GM21360 (cell line): ENCODE data around the gene CTIF.
A peak's percentile ranks its signal among the peaks of the same experiment; 100 is the strongest.

Experiments
- ATAC-seq: cut with Tn5 transposase; IDR thresholded peaks from one replicate; pipeline ENCODE4 v1.9.1; 2021; ENCODE audit warnings: mild to moderate bottlenecking, moderate library complexity; ENCODE audit not compliant: unreplicated experiment

Gene CTIF

DNA sequence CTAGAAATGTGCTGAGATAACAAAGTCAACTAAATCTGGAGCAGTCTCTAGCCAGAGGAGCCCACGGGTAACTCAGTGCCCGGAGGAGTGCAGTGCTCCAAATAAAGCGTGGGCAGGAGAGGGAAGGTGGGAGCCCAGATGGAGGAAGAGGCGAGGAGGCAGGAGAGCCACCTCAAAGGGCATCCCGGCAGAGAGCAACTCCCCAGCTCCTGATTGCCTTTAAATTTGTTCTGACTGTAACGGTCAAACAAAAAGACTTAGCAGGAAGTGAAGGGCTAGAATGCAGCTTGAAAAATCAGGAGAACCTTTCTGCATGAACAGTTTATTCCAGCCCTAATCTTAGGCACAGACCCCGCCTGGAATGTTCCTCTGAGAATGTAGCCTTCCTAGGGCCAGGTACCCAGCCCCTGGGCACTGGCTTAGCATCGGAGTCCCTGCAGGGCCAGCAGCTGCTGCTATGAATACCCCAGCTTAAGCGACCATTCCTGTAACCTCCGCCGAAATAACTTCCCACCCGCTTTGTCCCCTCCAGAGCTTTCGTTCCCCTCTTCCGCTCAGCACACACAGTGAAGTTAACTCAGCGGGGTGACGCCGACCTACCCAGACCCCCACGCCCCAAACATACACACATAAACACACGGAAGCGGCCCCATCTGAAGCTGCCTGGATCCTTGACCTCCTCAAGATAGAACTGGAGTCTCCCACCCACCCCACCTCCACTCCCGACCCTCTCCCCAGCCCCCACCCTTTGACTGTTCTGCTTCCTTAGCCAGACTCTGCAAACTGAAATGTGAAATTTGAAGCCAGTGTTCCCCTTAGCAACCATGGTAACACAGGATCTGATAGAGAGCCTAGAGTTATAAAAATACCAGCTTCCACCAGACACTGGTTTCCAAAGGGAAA is 288.7 kb downstream of the CTIF start:
- ATAC-seq, result no peak

DNA sequence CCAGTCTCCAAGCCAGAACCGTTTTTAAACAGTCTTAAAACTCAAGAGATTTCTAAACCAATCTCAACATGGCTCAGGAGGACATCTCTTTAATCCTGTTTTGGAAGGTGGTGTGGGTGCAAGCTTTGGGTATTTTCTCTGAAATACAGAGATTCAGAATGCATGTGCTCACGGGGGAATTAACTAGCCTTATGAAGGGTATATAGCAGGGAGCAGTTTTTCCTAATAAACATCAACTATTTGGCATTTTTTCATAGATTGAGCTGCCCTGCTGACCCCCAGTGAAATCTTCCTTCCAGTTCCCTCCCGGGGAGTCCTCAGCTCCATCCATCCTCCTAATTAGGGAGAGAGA is 289.3 kb downstream of the CTIF start:
- no peak for ATAC-seq

- no peak for ATAC-seq
Measured at GRCh38 chr18:48828691-48829442, 290.0 kb downstream of the CTIF start.

DNA sequence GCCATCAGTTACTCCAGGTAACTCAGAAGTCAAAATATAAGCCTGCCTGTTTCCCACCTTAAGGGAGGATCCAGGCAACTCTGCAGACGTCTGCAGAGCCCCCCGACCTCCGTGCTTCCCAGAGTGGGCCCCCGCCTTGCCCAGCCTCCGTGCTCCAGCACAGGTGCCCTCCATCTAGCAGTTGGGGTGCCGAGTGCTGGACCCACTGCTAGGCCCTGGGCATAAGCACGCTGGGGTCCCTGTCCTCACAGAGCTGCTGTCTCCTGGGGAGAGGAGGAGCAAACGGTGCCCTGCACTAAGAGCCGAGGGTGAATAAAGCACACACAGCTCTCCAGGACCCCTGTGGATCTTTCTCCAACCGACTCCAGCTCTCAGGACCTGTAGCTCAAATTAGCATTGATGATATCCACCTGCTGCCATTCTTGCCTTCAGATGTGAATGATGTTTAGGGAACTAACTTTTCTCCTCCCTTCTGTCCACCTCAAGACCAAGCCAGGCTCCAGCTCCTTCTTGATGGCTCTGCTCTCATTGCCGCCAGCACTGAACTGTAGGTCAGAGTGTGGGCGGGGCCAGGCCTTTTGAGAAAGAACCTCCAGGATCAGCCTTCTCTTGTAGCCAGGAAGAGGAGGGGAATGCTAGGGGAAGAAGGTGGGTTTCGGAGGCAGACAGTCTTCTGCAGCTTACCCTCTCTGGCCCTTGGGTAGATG is 290.8 kb downstream of the CTIF start:
- ATAC-seq, result no peak

GRCh38 chr18:48831113-48831759 is 292.4 kb downstream of the CTIF start:
- no peak for ATAC-seq

DNA sequence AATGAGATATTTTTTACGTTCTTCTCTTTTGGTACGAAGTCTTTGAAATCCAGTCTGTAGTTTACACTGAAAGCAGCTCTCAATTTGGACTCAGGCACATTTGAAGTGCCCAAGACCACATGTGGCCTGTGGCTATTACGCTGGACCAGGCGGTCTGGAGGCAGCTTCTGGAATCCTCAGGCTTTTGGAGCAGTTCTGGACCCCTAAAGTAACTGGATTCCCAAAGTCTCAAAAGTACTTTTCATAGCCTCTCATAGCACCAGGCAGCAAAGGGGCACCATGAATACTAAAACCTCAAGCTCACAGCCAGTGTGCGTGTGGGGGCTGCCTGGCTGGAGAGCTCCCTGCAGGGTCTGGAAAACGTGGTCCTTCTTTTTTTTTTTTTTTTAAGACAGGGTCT is 293.0 kb downstream of the CTIF start:
- no peak for ATAC-seq

DNA sequence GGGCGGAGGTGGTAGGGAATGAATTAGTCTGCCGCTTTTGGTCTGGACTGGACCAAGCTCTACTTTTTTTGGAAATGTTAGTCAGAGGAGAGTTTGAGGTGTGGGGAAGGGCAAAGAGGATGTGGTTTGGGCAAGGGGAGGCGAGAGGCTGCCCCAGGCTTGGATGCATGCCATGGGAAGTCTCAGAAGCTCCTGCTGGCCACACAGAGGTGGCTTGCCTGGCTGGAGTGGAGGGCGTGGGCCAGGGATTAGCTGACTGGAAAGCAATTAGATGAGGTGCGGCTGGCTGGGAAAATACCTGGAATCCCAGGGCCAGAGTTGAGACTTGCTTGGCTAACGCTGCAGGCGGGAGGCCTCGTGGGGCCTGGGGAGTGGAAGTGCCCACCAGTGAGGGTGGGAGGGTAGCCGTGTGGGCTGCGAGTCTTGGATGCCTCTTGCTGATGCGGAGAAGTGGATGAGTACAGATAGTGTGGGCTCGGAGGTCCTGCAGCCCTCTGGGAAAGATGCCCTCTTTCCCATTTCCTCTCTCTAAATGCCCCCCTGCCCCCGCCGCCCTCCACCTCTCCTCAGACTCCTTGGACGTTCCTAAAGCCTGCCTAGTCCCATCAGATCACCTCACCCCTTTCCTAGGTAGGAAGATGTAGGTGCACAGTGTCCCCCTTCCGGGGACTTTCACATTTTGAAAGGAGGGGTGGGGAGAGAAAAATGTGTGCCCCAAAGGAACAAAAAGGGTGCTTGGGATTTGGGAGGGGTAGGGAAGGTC is 294.3 kb downstream of the CTIF start:
- ATAC-seq, result no peak

DNA sequence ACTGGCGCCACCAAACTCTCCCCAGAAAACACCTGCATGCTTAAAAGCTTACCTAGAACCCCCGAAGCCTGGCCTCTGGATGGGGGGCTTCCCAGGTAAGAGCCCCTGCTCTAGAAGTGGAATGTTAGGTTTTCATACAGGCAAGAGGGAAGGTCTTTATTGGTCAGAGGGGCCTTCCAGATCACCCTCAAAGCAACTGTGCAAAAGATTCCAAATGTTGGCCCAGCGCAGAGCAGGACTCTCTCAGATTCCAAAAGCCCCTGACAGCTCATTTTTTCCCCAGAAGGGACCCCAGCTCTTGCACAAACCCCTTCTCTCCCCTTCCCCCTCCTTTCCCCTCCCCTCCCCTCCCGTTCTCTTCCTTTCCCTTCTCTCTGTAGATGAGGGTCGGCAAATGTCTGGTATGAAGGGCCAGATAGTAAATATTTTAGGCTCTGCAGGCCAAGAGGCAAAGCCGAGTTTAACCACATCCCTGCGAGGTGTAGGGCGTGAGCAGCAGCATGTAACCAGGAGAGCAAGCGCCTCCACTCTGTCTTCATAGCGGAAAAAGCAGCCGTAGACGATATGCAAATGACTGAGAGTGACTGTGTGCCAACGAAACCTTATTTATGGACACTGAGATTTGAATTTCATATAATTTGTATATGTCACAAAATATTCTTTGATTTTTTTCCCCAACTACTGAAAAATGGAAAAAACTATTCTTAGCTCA is 295.0 kb downstream of the CTIF start:
- peak; percentile 61 for ATAC-seq

GRCh38 chr18:48834413-48835031 is 295.7 kb downstream of the CTIF start:
- ATAC-seq, result peak; percentile 50

DNA sequence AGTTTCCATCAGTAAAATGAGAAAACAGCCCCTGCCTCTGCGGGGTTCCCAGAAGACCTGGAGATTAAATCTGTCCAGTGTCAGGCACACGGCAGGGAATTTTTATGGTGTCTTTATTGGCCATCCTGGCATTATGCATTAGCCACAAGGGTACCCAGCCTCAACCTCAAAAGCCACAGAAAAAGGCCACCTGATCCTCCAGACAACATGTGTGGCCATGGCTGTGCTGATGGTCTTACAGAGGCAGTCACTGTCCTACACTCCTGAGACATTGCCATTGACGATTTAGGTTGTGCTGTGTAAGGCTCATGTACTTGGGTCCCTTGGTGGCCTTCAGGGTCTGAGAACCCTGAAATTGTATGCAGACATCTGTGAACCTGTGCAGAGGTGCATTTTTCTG is 296.3 kb downstream of the CTIF start:
- no peak for ATAC-seq

DNA sequence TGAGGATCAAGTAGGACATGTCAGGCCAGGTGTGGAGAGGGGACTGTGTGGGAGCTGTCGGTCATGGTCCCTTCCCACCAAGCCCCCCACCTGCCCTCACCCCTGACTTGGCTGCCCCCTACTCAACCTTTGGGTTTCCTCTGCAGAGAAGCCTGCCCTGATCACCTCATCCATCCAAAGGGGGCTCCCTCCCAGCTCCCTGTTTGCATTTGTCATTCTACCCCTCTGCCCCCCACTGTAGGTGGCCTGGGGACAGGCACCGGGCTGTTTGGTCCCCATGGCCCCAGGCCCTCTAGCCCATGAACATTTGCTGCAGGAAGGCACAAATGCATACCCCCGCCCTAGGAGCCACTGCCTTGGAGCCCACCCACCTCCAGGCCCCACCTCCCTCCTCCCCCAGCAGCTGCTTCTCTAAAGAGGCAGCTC is 296.9 kb downstream of the CTIF start:
- no peak for ATAC-seq

DNA sequence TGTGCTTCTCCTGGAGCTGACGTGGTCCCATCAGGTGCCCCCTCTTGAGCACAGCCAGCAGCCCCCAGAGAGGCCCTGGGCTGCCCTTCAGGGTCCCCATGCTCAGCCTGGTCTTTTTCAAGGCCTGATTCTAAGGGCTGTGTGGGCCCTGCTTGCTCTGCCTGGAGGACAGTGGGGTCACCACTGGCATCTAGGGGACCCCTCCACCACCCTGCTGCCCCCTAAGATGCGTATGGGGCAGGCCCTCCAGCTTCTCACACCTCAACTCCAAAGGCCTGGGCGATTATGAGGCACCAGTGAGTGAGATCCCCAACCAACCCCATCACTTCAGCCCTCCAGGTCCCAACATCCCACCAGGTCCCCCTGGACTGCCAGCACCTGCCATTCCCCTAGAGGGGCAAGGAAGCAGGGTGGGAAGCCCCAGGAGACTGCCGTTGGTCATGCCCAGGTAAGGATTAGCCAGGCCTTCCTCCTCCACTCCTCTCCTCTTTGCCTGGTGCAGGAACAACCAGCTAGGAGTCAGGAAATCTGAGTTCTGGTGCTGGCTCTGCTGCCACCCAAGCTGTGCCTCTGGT is 297.5 kb downstream of the CTIF start:
- ATAC-seq, result no peak

GRCh38 chr18:48836806-48837615 is 298.2 kb downstream of the CTIF start:
- no peak for ATAC-seq

GRCh38 chr18:48837676-48838075 is 298.8 kb downstream of the CTIF start:
- no peak for ATAC-seq

DNA sequence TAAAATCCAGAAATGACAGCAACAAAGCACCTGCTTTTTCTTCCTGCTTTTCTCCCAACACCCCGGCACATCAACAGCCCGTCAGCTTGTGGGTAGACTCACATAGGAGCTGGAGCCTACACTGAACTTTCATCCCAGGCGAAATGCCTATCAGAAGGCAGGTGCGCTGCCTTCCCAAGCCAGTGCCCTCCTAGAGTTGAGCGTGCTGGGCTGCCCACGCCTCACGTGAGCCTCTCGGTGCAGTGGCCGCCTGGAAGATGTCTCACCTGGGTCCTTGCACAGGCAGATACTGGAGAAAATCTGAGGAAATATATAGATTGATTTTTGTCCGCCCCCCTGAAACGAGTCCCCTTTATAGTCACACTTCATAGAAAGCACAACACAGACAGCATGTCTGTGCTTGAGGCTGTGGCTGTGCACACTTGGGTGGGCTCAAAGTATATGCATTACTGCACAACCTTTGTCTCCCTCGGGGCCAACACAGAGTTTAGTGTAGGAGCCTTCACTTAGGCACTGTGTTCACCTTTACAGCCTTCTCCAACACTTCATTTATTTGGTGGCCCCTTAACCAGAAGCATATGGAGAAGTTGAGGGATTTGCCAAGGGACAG is 299.4 kb downstream of the CTIF start:
- ATAC-seq, result no peak

DNA sequence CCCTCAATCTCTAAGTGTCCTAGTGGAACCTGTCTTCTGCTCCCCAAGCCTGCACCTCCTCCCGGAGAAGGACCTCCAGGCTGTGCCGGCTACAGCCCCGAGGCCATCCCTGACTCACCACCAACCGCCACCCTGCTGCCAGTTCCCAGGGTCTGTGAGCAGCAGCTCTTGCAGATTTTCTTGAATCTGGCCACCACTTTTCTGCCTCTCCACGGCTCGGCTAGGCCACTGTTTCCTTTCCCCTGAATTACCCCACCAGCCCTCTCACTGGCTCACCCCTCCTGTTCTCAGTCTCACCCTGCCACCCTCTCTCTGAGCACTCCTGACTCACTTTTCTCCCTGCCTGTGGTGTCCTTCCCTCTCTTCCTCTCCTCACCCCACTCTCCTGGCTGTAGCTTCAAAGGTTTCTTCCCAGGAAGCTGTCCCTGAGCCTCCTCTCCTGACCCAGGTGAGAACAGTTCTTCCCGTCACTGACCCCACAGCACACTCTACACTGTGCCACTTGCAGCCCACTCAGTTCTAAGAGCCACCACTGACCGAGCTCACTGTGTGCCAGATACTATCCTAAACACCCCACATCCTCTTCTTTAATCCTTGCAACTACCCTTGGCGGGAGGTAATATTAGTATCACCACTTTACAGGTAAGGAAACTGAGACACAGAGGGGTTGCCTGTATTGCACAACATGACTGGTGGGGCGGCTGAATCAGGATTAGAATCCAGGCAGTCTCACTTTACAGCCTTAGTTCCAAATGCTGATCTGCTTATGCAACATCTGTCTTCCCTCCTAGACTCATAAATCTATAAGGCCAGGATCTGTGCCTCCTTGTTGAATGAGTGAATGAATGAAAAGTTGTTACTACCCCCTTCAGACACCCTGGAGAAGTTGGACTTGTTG is 300.3 kb downstream of the CTIF start:
- ATAC-seq, result no peak
